SK-N-SH treated with all-trans-retinoic acid at 6 μM for 48 hours (cell line): ENCODE measurements around the gene BABAM1.

ENCODE experiments used
- ATAC-seq: fragments of 200-7000 bp; cut with Tn5 transposase; 3 replicates; pipeline ENCODE4 v1.9.1; 2020; ENCODE audit warnings: mild to moderate bottlenecking, moderate library complexity
- ARNTL ChIP-seq: fragments of 450-650 bp; formaldehyde crosslinking; IDR thresholded peaks from 2 replicates; pipeline ENCODE4 v1.5.0; 2020; ENCODE audit warnings: low read depth, mild to moderate bottlenecking, moderate library complexity, borderline replicate concordance
- BACH2 ChIP-seq: fragments of 250-450 bp; sonication (Bioruptor Pico); IDR thresholded peaks from 2 replicates; pipeline ENCODE4 v1.9.0; 2021; ENCODE audit warnings: mild to moderate bottlenecking, borderline replicate concordance
- CSDC2 ChIP-seq: fragments of 250-450 bp; sonication (Bioruptor Pico); IDR thresholded peaks from 2 replicates; pipeline ENCODE4 v1.5.0; 2020; ENCODE audit warnings: mild to moderate bottlenecking, moderate library complexity
- ESRRG ChIP-seq: fragments of 250-450 bp; sonication (Bioruptor Pico); IDR thresholded peaks from 2 replicates; pipeline ENCODE4 v1.6.1; 2021; ENCODE audit warnings: mild to moderate bottlenecking
- GLIS3 ChIP-seq: fragments of 250-450 bp; sonication (Bioruptor Pico); IDR thresholded peaks from 2 replicates; pipeline ENCODE4 v1.5.0; 2020; ENCODE audit warnings: mild to moderate bottlenecking, moderate library complexity
- ISL1 ChIP-seq: fragments of 250-450 bp; sonication (Bioruptor Pico); IDR thresholded peaks from 2 replicates; pipeline ENCODE4 v2.1.2; 2022; ENCODE audit warnings: mild to moderate bottlenecking, moderate library complexity
- OSR1 ChIP-seq: fragments of 250-450 bp; sonication (Bioruptor Pico); IDR thresholded peaks from 2 replicates; pipeline ENCODE4 v1.8.0; 2022; ENCODE audit warnings: moderate library complexity, mild to moderate bottlenecking, inconsistent platforms
- POU6F1 ChIP-seq: fragments of 250-450 bp; sonication (Bioruptor Pico); IDR thresholded peaks from 2 replicates; pipeline ENCODE4 v1.8.0; 2021; ENCODE audit warnings: low read depth, mild to moderate bottlenecking, moderate library complexity, borderline replicate concordance
- PPARA ChIP-seq: fragments of 250-450 bp; sonication (Bioruptor Pico); IDR thresholded peaks from 2 replicates; pipeline ENCODE4 v1.5.0; 2020; ENCODE audit warnings: mild to moderate bottlenecking, borderline replicate concordance
- SNAI2 ChIP-seq: fragments of 250-450 bp; sonication (Bioruptor Pico); IDR thresholded peaks from 2 replicates; pipeline ENCODE4 v1.5.0; 2020; ENCODE audit warnings: mild to moderate bottlenecking, moderate library complexity
- TCF4 ChIP-seq: fragments of 250-450 bp; sonication (Bioruptor Pico); IDR thresholded peaks from 2 replicates; pipeline ENCODE4 v1.8.0; 2021; ENCODE audit warnings: mild to moderate bottlenecking, moderate library complexity, borderline replicate concordance
- TOX ChIP-seq: fragments of 250-450 bp; sonication (Bioruptor Pico); IDR thresholded peaks from 2 replicates; pipeline ENCODE4 v1.8.0; 2021; ENCODE audit warnings: mild to moderate bottlenecking, moderate library complexity, borderline replicate concordance
- TSHZ2 ChIP-seq: fragments of 250-450 bp; sonication (Bioruptor Pico); IDR thresholded peaks from 2 replicates; pipeline ENCODE4 v1.5.0; 2020; ENCODE audit warnings: mild to moderate bottlenecking, moderate library complexity
- ZC3H10 ChIP-seq: fragments of 250-450 bp; sonication (Bioruptor Pico); IDR thresholded peaks from 2 replicates; pipeline ENCODE4 v1.5.1; 2021; ENCODE audit warnings: mild to moderate bottlenecking, moderate library complexity
- ZFP3 ChIP-seq: fragments of 250-450 bp; sonication (Bioruptor Pico); IDR thresholded peaks from 2 replicates; pipeline ENCODE4 v1.5.0; 2020; ENCODE audit warnings: mild to moderate bottlenecking, moderate library complexity
- ZNF565 ChIP-seq: fragments of 450-650 bp; formaldehyde crosslinking; conservative IDR thresholded peaks from 2 replicates; pipeline ENCODE4 v1.5.0; 2020; ENCODE audit warnings: low read depth, mild to moderate bottlenecking, moderate library complexity
- ZNF8 ChIP-seq: fragments of 450-650 bp; formaldehyde crosslinking; IDR thresholded peaks from 2 replicates; pipeline ENCODE4 v1.5.0; 2020; ENCODE audit warnings: mild to moderate bottlenecking, moderate library complexity
- TF ChIP-seq, protein P1 (sequence below): fragments of 250-450 bp; sonication (Bioruptor Pico); IDR thresholded peaks from 2 replicates; pipeline ENCODE4 v1.8.0; 2020; ENCODE audit warnings: mild to moderate bottlenecking, moderate library complexity, borderline replicate concordance
- TF ChIP-seq, protein P2 (sequence below): fragments of 250-450 bp; sonication (Bioruptor Pico); IDR thresholded peaks from 2 replicates; pipeline ENCODE4 v1.5.1; 2021; ENCODE audit warnings: mild to moderate bottlenecking, moderate library complexity

BABAM1 gene

GRCh38 chr19:17321655-17322489 lies 54.6 kb downstream of the BABAM1 start:
- peak; percentile 11 for ATAC-seq
- no peak for TF ChIP-seq GLIS3 (CRISPR knock-in tag)
- no peak for TF ChIP-seq CSDC2 (CRISPR knock-in tag)
- no peak for TF ChIP-seq TOX (CRISPR knock-in tag)
- no peak for TF ChIP-seq TCF4 (CRISPR knock-in tag)

GRCh38 chr19:17322854-17323253 lies 55.6 kb downstream of the BABAM1 start:
- TF ChIP-seq BACH2 (CRISPR knock-in tag), result no peak
- TF ChIP-seq ZNF565 (CRISPR knock-in tag), result no peak
- no peak for TF ChIP-seq ZC3H10 (CRISPR knock-in tag)
- no peak for TF ChIP-seq GLIS3 (CRISPR knock-in tag)
- no peak for TF ChIP-seq PPARA (CRISPR knock-in tag)
- TF ChIP-seq OSR1 (CRISPR knock-in tag), result no peak
- TF ChIP-seq TCF4 (CRISPR knock-in tag), result no peak
- TF ChIP-seq ZNF8 (CRISPR knock-in tag), result no peak
- TF ChIP-seq POU6F1 (CRISPR knock-in tag), result no peak
- TF ChIP-seq TSHZ2 (CRISPR knock-in tag), result no peak
- no peak for TF ChIP-seq CSDC2 (CRISPR knock-in tag)
- no peak for TF ChIP-seq ARNTL
- TF ChIP-seq, protein P1, sequence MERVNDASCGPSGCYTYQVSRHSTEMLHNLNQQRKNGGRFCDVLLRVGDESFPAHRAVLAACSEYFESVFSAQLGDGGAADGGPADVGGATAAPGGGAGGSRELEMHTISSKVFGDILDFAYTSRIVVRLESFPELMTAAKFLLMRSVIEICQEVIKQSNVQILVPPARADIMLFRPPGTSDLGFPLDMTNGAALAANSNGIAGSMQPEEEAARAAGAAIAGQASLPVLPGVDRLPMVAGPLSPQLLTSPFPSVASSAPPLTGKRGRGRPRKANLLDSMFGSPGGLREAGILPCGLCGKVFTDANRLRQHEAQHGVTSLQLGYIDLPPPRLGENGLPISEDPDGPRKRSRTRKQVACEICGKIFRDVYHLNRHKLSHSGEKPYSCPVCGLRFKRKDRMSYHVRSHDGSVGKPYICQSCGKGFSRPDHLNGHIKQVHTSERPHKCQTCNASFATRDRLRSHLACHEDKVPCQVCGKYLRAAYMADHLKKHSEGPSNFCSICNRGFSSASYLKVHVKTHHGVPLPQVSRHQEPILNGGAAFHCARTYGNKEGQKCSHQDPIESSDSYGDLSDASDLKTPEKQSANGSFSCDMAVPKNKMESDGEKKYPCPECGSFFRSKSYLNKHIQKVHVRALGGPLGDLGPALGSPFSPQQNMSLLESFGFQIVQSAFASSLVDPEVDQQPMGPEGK, result no peak
- TF ChIP-seq, protein P2, sequence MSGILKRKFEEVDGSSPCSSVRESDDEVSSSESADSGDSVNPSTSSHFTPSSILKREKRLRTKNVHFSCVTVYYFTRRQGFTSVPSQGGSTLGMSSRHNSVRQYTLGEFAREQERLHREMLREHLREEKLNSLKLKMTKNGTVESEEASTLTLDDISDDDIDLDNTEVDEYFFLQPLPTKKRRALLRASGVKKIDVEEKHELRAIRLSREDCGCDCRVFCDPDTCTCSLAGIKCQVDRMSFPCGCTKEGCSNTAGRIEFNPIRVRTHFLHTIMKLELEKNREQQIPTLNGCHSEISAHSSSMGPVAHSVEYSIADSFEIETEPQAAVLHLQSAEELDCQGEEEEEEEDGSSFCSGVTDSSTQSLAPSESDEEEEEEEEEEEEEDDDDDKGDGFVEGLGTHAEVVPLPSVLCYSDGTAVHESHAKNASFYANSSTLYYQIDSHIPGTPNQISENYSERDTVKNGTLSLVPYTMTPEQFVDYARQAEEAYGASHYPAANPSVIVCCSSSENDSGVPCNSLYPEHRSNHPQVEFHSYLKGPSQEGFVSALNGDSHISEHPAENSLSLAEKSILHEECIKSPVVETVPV (CRISPR knock-in tag), result no peak
- TF ChIP-seq SNAI2 (CRISPR knock-in tag), result no peak
- no peak for TF ChIP-seq ZFP3 (CRISPR knock-in tag)
- TF ChIP-seq ESRRG (CRISPR knock-in tag), result no peak
- no peak for TF ChIP-seq TOX (CRISPR knock-in tag)
- no peak; the same call in 2 of the 3 replicates for ATAC-seq

GRCh38 chr19:17323300-17323963 lies 56.2 kb downstream of the BABAM1 start:
- no peak for ATAC-seq
- TF ChIP-seq POU6F1 (CRISPR knock-in tag) (no peak), ZFP3 (CRISPR knock-in tag) (no peak), TSHZ2 (CRISPR knock-in tag) (no peak), ARNTL (no peak), CSDC2 (CRISPR knock-in tag) (no peak), PPARA (CRISPR knock-in tag) (no peak), ZC3H10 (CRISPR knock-in tag) (no peak), ISL1 (CRISPR knock-in tag) (no peak), SNAI2 (CRISPR knock-in tag) (no peak)
- TF ChIP-seq, protein P2 (CRISPR knock-in tag), result no peak
